ENCODE measurements around the gene LRRN2. TPM values are rescaled to one million over a fixed set of nuclear protein-coding genes. Genes with fewer than 3 reads are reported as not detected.

LRRN2 gene
- total and polyA plus RNA-seq, 2 donors, result 0.66 to 3.0 TPM

DNA sequence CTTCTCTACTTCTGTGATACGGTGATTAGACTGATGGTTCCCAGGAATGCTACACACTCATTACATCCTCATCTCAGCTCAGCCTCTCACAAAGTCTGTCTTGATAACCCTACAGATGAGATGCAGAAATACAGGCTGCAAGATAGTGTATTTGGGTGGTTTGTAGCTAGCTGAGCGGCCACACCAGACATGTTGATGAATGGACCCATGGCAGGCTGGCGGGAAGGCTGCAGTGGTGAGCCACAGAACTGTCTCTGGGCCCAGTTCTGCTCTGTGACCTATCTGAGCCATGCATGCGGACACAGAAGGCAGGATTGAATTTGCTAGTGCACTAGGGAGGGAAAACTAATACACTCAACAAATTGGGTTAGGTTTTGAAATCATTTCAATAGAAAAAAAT, 71.9 kb downstream of the LRRN2 start:
- H3K27me3 ChIP-seq (ENCODE audit: control insufficient read depth in 2 of 2, insufficient read depth in 1 of 2, low read length in 1 of 2), result no peaks in the 10 kb centered on the region
- no peak overlapping the region for H3K27ac ChIP-seq (ENCODE audit: low read depth in 1 of 2, low read length in 1 of 2)
- H3K9me3 ChIP-seq (ENCODE audit: control insufficient read depth in 2 of 2, insufficient read depth in 1 of 2, low read length in 1 of 2), result no peaks in the 10 kb centered on the region
- no peaks in the 10 kb centered on the region for H3K4me1 ChIP-seq (ENCODE audit: control insufficient read depth in 2 of 2, insufficient read depth in 2 of 2, low read length in 2 of 2)
- peaks cover 0 to 4% of the 10 kb centered on the region in 2 donors for H3K36me3 ChIP-seq (ENCODE audit: control insufficient read depth in 2 of 2, insufficient read depth in 2 of 2, low read length in 1 of 2)
- no peak overlapping the region for H3K4me3 ChIP-seq (ENCODE audit: low read length in 2 of 2)
- DNase-seq (ENCODE audit: low read depth in 6 of 9, low spot score in 9 of 9), result no peak
- 94% methylated on average over 4 of the region's 4 CpGs for WGBS

GRCh38 chr1:204612326-204612725, 73.2 kb downstream of the LRRN2 start:
- Histone ChIP-seq H3K9me3 (ENCODE audit: control insufficient read depth in 2 of 2, insufficient read depth in 1 of 2, low read length in 1 of 2) (no peaks in the 10 kb centered on the region), H3K4me3 (ENCODE audit: low read length in 2 of 2) (no peak overlapping the region), H3K36me3 (ENCODE audit: control insufficient read depth in 2 of 2, insufficient read depth in 2 of 2, low read length in 1 of 2) (no peaks in the 10 kb centered on the region), H3K27me3 (ENCODE audit: control insufficient read depth in 2 of 2, insufficient read depth in 1 of 2, low read length in 1 of 2) (no peaks in the 10 kb centered on the region), H3K27ac (ENCODE audit: low read depth in 1 of 2, low read length in 1 of 2) (no peak overlapping the region), H3K4me1 (ENCODE audit: control insufficient read depth in 2 of 2, insufficient read depth in 2 of 2, low read length in 2 of 2) (no peaks in the 10 kb centered on the region)
- DNase-seq (ENCODE audit: low read depth in 6 of 9, low spot score in 9 of 9), result no peak
- 95% methylated on average over 3 of the region's 3 CpGs for WGBS

DNA sequence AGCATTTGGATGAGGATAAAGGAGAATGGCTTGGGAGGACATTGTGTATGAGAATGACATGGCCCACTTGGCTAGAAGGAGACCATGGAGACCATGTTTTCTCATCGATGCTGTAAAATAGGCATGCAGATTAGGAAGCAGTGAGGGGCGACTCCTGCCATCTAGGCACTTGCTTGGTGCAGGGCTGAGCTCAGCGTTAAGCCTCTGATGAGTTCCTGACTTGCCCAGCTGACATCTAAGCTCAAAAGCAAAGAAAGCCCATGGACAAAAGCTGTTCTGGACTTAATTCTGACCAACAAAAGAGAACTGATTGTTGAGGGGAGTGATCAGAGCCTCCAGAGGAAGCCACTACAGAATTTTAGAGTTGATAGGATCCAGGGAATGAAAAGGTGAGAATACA, 74.5 kb downstream of the LRRN2 start:
- H3K4me1 ChIP-seq (ENCODE audit: control insufficient read depth in 2 of 2, insufficient read depth in 2 of 2, low read length in 2 of 2), result no peaks in the 10 kb centered on the region
- DNase-seq (ENCODE audit: low read depth in 6 of 9, low spot score in 9 of 9), result no peak
- H3K27me3 ChIP-seq (ENCODE audit: control insufficient read depth in 2 of 2, insufficient read depth in 1 of 2, low read length in 1 of 2), result no peaks in the 10 kb centered on the region
- no peaks in the 10 kb centered on the region for H3K9me3 ChIP-seq (ENCODE audit: control insufficient read depth in 2 of 2, insufficient read depth in 1 of 2, low read length in 1 of 2)
- WGBS, result 87% methylated on average over 3 of the region's 3 CpGs
- no peak overlapping the region for H3K27ac ChIP-seq (ENCODE audit: low read depth in 1 of 2, low read length in 1 of 2)
- no peak overlapping the region for H3K4me3 ChIP-seq (ENCODE audit: low read length in 2 of 2)
- no peaks in the 10 kb centered on the region for H3K36me3 ChIP-seq (ENCODE audit: control insufficient read depth in 2 of 2, insufficient read depth in 2 of 2, low read length in 1 of 2)

- Histone ChIP-seq H3K4me1 (ENCODE audit: control insufficient read depth in 2 of 2, insufficient read depth in 2 of 2, low read length in 2 of 2) (peaks cover 0 to 3% of the 10 kb centered on the region in 2 donors), H3K27me3 (ENCODE audit: control insufficient read depth in 2 of 2, insufficient read depth in 1 of 2, low read length in 1 of 2) (peaks cover 0 to 2% of the 10 kb centered on the region in 2 donors), H3K9me3 (ENCODE audit: control insufficient read depth in 2 of 2, insufficient read depth in 1 of 2, low read length in 1 of 2) (no peaks in the 10 kb centered on the region), H3K27ac (ENCODE audit: low read depth in 1 of 2, low read length in 1 of 2) (no peak overlapping the region), H3K36me3 (ENCODE audit: control insufficient read depth in 2 of 2, insufficient read depth in 2 of 2, low read length in 1 of 2) (peaks cover 0 to 2% of the 10 kb centered on the region in 2 donors), H3K4me3 (ENCODE audit: low read length in 2 of 2) (no peak overlapping the region)
- DNase-seq (ENCODE audit: low read depth in 6 of 9, low spot score in 9 of 9), result no peak
- 92% methylated on average over 6 of the region's 6 CpGs for WGBS
Measured at GRCh38 chr1:204607910-204608309, 77.6 kb downstream of the LRRN2 start.

DNA sequence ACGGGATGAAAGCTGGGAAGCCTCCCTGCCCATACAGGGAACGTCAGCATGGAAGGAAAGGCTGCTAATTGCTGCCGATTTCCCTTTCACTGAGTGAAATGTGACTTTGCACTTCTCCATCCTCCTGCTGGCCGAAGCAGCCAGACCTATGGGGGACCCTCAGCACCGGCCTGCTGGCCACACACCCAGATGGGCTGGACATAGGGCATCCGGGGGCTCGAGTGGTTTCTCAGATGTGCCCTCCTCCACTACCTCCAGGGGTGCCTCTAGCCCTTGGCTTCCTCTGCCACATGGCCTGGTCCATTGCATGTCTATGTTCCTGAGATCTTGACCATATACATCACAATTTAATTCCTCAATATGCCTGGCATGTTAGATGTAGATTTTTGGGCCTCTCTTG, 79.7 kb downstream of the LRRN2 start:
- Histone ChIP-seq H3K4me1 (ENCODE audit: control insufficient read depth in 2 of 2, insufficient read depth in 2 of 2, low read length in 2 of 2) (peaks cover 3% of the 10 kb centered on the region in 2 donors), H3K9me3 (ENCODE audit: control insufficient read depth in 2 of 2, insufficient read depth in 1 of 2, low read length in 1 of 2) (no peaks in the 10 kb centered on the region), H3K27me3 (ENCODE audit: control insufficient read depth in 2 of 2, insufficient read depth in 1 of 2, low read length in 1 of 2) (peaks cover 0 to 2% of the 10 kb centered on the region in 2 donors), H3K27ac (ENCODE audit: low read depth in 1 of 2, low read length in 1 of 2) (no peak overlapping the region), H3K4me3 (ENCODE audit: low read length in 2 of 2) (no peak overlapping the region), H3K36me3 (ENCODE audit: control insufficient read depth in 2 of 2, insufficient read depth in 2 of 2, low read length in 1 of 2) (peaks cover 0 to 6% of the 10 kb centered on the region in 2 donors)
- WGBS, result 80% methylated on average over 7 of the region's 7 CpGs
- no peak for DNase-seq (ENCODE audit: low read depth in 6 of 9, low spot score in 9 of 9)

DNA sequence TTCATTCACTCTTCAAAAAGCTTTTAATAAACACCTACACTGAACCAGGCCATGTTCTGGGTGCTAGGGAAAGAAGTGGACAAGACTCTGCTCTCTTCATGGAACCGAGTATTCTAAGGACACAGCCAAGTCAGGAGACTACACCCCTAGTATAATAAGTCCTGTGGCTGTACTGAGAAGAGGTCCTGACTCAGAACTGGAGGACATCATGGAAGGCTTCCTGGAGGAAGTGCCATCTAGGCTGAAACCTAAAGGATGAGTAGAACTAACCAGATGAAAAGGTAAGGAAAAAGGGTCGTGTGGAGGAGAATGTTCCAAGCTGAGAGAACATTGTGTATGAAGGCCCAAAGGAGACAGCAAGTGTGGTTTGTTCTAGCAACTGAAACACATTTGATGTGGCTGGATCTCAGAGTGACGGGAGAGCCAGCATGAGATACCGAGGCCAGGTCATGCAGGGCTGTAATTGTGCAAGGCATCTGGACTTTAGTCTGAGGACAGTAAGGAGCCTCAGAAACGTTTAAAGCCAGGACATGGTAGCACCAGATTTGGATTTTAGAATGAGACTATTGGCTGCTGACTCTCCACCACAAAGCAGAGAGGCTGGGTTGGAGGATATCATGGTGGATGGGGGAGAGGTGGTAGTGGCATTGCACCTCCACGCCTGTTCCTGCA, 82.5 kb downstream of the LRRN2 start:
- no peak overlapping the region for H3K27ac ChIP-seq (ENCODE audit: low read depth in 1 of 2, low read length in 1 of 2)
- H3K9me3 ChIP-seq (ENCODE audit: control insufficient read depth in 2 of 2, insufficient read depth in 1 of 2, low read length in 1 of 2), result no peaks in the 10 kb centered on the region
- peaks cover 0 to 2% of the 10 kb centered on the region in 2 donors for H3K27me3 ChIP-seq (ENCODE audit: control insufficient read depth in 2 of 2, insufficient read depth in 1 of 2, low read length in 1 of 2)
- DNase-seq (ENCODE audit: low read depth in 6 of 9, low spot score in 9 of 9), result no peak
- peaks cover 3% of the 10 kb centered on the region in 2 donors for H3K4me1 ChIP-seq (ENCODE audit: control insufficient read depth in 2 of 2, insufficient read depth in 2 of 2, low read length in 2 of 2)
- peaks cover 3 to 12% of the 10 kb centered on the region in 2 donors for H3K36me3 ChIP-seq (ENCODE audit: control insufficient read depth in 2 of 2, insufficient read depth in 2 of 2, low read length in 1 of 2)
- 91% methylated on average over 6 of the region's 6 CpGs for WGBS
- H3K4me3 ChIP-seq (ENCODE audit: low read length in 2 of 2), result no peak overlapping the region

- peaks cover 3 to 19% of the 10 kb centered on the region in 2 donors for H3K36me3 ChIP-seq (ENCODE audit: control insufficient read depth in 2 of 2, insufficient read depth in 2 of 2, low read length in 1 of 2)
- no peak overlapping the region for H3K27ac ChIP-seq (ENCODE audit: low read depth in 1 of 2, low read length in 1 of 2)
- 92% methylated on average over 6 of the region's 6 CpGs for WGBS
- H3K9me3 ChIP-seq (ENCODE audit: control insufficient read depth in 2 of 2, insufficient read depth in 1 of 2, low read length in 1 of 2), result no peaks in the 10 kb centered on the region
- DNase-seq (ENCODE audit: low read depth in 6 of 9, low spot score in 9 of 9), result no peak
- H3K4me3 ChIP-seq (ENCODE audit: low read length in 2 of 2), result no peak overlapping the region
- peaks cover 3% of the 10 kb centered on the region in 2 donors for H3K4me1 ChIP-seq (ENCODE audit: control insufficient read depth in 2 of 2, insufficient read depth in 2 of 2, low read length in 2 of 2)
- H3K27me3 ChIP-seq (ENCODE audit: control insufficient read depth in 2 of 2, insufficient read depth in 1 of 2, low read length in 1 of 2), result peaks cover 0 to 2% of the 10 kb centered on the region in 2 donors
Measured at GRCh38 chr1:204602111-204602579, 83.4 kb downstream of the LRRN2 start.

- Histone ChIP-seq H3K27ac (ENCODE audit: low read depth in 1 of 2, low read length in 1 of 2) (no peak overlapping the region), H3K9me3 (ENCODE audit: control insufficient read depth in 2 of 2, insufficient read depth in 1 of 2, low read length in 1 of 2) (no peaks in the 10 kb centered on the region), H3K4me1 (ENCODE audit: control insufficient read depth in 2 of 2, insufficient read depth in 2 of 2, low read length in 2 of 2) (peaks cover 3% of the 10 kb centered on the region in 2 donors), H3K36me3 (ENCODE audit: control insufficient read depth in 2 of 2, insufficient read depth in 2 of 2, low read length in 1 of 2) (peaks cover 3 to 25% of the 10 kb centered on the region in 2 donors), H3K4me3 (ENCODE audit: low read length in 2 of 2) (no peak overlapping the region), H3K27me3 (ENCODE audit: control insufficient read depth in 2 of 2, insufficient read depth in 1 of 2, low read length in 1 of 2) (peaks cover 0 to 2% of the 10 kb centered on the region in 2 donors)
- WGBS, result 98% methylated on average over 4 of the region's 4 CpGs
- DNase-seq (ENCODE audit: low read depth in 6 of 9, low spot score in 9 of 9), result no peak
Measured at GRCh38 chr1:204600968-204601367, 84.6 kb downstream of the LRRN2 start.

GRCh38 chr1:204600203-204600602, 85.3 kb downstream of the LRRN2 start:
- Histone ChIP-seq H3K9me3 (ENCODE audit: control insufficient read depth in 2 of 2, insufficient read depth in 1 of 2, low read length in 1 of 2) (no peaks in the 10 kb centered on the region), H3K36me3 (ENCODE audit: control insufficient read depth in 2 of 2, insufficient read depth in 2 of 2, low read length in 1 of 2) (peaks cover 5 to 25% of the 10 kb centered on the region in 2 donors), H3K4me1 (ENCODE audit: control insufficient read depth in 2 of 2, insufficient read depth in 2 of 2, low read length in 2 of 2) (peaks cover under 1 to 3% of the 10 kb centered on the region in 2 donors), H3K27ac (ENCODE audit: low read depth in 1 of 2, low read length in 1 of 2) (no peak overlapping the region), H3K4me3 (ENCODE audit: low read length in 2 of 2) (no peak overlapping the region), H3K27me3 (ENCODE audit: control insufficient read depth in 2 of 2, insufficient read depth in 1 of 2, low read length in 1 of 2) (no peaks in the 10 kb centered on the region)
- WGBS, result 98% methylated on average over 5 of the region's 5 CpGs
- DNase-seq (ENCODE audit: low read depth in 6 of 9, low spot score in 9 of 9), result no peak

Data from thymus (tissue), 11 donors.